Fibroblast of peridontal ligament (primary cell): Measurements from ENCODE around the gene DMD.

Source experiments
- DNase-seq: peaks from one replicate; pipeline ENCODE4 v3.0.0-alpha.2; 2010; ENCODE audit errors: extremely low read depth

The DMD gene

GRCh38 chrX:33041141-33041540 is 170.2 kb downstream of the DMD start:
- no peak for DNase-seq

- no peak for DNase-seq
These were observed 178.6 kb downstream of the DMD start for GRCh38 chrX:33032700-33033099.

- DNase-seq = no peak
These were observed 196.4 kb downstream of the DMD start for GRCh38 chrX:33014949-33015348.

GRCh38 chrX:33014086-33014485 is 197.3 kb downstream of the DMD start:
- DNase-seq = no peak

- DNase-seq = no peak
These were observed 210.2 kb downstream of the DMD start for GRCh38 chrX:33001107-33001506.

GRCh38 chrX:32998776-32999175 is 212.6 kb downstream of the DMD start:
- DNase-seq = no peak

GRCh38 chrX:32995427-32995826 is 215.9 kb downstream of the DMD start:
- no peak for DNase-seq

- no peak for DNase-seq
These were observed 224.2 kb downstream of the DMD start for GRCh38 chrX:32987142-32987541.

- no peak for DNase-seq
These were observed 225.8 kb downstream of the DMD start for GRCh38 chrX:32985544-32985943.

GRCh38 chrX:32966821-32967355 is 244.5 kb downstream of the DMD start:
- no peak for DNase-seq

- DNase-seq = no peak
These were observed 257.2 kb downstream of the DMD start for GRCh38 chrX:32954125-32954524.

GRCh38 chrX:32948130-32948529 is 263.2 kb downstream of the DMD start:
- no peak for DNase-seq

GRCh38 chrX:32937043-32937442 is 274.3 kb downstream of the DMD start:
- DNase-seq = no peak

GRCh38 chrX:32933548-32933947 is 277.8 kb downstream of the DMD start:
- DNase-seq = no peak

GRCh38 chrX:32929040-32929439 is 282.3 kb downstream of the DMD start:
- DNase-seq = no peak

- DNase-seq = no peak
These were observed 315.3 kb downstream of the DMD start for GRCh38 chrX:32896088-32896487.

- DNase-seq = no peak
These were observed 316.7 kb downstream of the DMD start for GRCh38 chrX:32894679-32895078.

GRCh38 chrX:32893751-32894150 is 317.6 kb downstream of the DMD start:
- DNase-seq = no peak

- DNase-seq = no peak
These were observed 333.8 kb downstream of the DMD start for GRCh38 chrX:32877592-32877991.

GRCh38 chrX:32874839-32875238 is 336.5 kb downstream of the DMD start:
- no peak for DNase-seq

GRCh38 chrX:32873786-32874185 is 337.6 kb downstream of the DMD start:
- DNase-seq = no peak

- DNase-seq = no peak
These were observed 339.7 kb downstream of the DMD start for GRCh38 chrX:32871636-32872035.

- DNase-seq = no peak
These were observed 342.8 kb downstream of the DMD start for GRCh38 chrX:32868524-32868895.

GRCh38 chrX:32867781-32868523 is 343.4 kb downstream of the DMD start:
- no peak for DNase-seq
